Ascending aorta (tissue), 2 donors: Measurements from ENCODE around the gene GBE1. TPM values are rescaled to one million over a fixed set of nuclear protein-coding genes. Genes with fewer than 3 reads are reported as not detected.

ENCODE experiments used
- DNase-seq, 2 donors: peaks; one replicate each; pipeline ENCODE4 v3.0.0-alpha.2; 2019; ENCODE audit warnings: low spot score in 2 of 2
- H3K27ac ChIP-seq, 2 donors: fragments of 200-600 bp; sonication (generic); one replicate each; pipeline ENCODE4 v1.5.1; 2016 to 2017; ENCODE audit warnings: mild to moderate bottlenecking in 1 of 2
- H3K27me3 ChIP-seq: fragments of 200-600 bp; sonication (generic); one replicate; pipeline ENCODE4 v1.5.1; 2017
- H3K36me3 ChIP-seq, 2 donors: fragments of 200-600 bp; sonication (generic); one replicate each; pipeline ENCODE4 v1.5.1; 2016
- H3K4me1 ChIP-seq, 2 donors: fragments of 200-600 bp; sonication (generic); one replicate each; pipeline ENCODE4 v1.5.1; 2016 to 2017; ENCODE audit warnings: mild to moderate bottlenecking in 1 of 2
- H3K4me3 ChIP-seq, 2 donors: fragments of 200-600 bp; sonication (generic); one replicate each; pipeline ENCODE4 v1.5.1; 2016 to 2017; ENCODE audit warnings: mild to moderate bottlenecking in 1 of 2
- H3K9me3 ChIP-seq, 2 donors: fragments of 200-600 bp; sonication (generic); one replicate each; pipeline ENCODE4 v1.5.1; 2016
- intact Hi-C: fragments of 100-400 bp; cut with DNase I; formaldehyde crosslinking; loops from one replicate; pipeline ENCODE4 v1.15.1; 2023
- total RNA-seq: library from RNA; depleted of rRNA; stranded (reverse); fragments of >200 nt; gene quantifications from one replicate; pipeline ENCODE4 v1.1.0, GENCODE V29; 2016
- TF ChIP-seq, protein P1 (sequence below), 3 experiments: fragments of 200-600 bp in 2 of 3; fragments of 450-650 bp in 1 of 3; sonication (generic) in 2 of 3; IDR thresholded peaks; one replicate each; pipeline ENCODE4 v1.5.1; 2016 to 2019; ENCODE audit warnings: antibody characterized with exemption in 3 of 3, mild to moderate bottlenecking in 1 of 3, moderate library complexity in 1 of 3

Gene GBE1
- total RNA-seq, 1 donor from 2014 or later, result 20.8 TPM

DNA sequence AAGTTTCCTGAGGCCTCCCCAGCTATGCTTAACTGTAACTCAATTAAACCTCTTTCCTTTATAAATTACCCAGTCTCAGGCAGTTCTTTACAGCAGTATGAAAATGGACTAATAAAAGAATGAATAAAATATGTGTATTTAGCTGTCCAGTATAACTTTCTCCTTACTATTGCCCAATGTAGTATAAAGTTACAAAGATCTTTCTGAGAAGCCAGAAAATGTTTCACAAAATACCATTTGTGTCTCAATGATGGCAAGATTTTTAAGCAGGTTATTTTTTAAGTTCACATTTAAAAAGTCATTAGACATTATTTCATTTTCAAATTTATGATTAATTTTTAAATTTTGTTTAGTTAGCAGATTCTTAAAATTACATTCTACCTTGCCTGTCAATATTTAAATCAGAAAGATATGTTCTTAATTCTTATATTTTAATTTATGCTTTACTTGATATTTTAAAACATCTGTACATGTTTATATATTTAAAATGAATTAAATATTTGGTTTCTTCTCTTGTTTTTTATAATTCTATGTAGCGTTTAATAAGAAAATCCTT lies 189.2 kb downstream of the GBE1 start:
- intact Hi-C loops, result no loop called here
- TF ChIP-seq, protein P1, sequence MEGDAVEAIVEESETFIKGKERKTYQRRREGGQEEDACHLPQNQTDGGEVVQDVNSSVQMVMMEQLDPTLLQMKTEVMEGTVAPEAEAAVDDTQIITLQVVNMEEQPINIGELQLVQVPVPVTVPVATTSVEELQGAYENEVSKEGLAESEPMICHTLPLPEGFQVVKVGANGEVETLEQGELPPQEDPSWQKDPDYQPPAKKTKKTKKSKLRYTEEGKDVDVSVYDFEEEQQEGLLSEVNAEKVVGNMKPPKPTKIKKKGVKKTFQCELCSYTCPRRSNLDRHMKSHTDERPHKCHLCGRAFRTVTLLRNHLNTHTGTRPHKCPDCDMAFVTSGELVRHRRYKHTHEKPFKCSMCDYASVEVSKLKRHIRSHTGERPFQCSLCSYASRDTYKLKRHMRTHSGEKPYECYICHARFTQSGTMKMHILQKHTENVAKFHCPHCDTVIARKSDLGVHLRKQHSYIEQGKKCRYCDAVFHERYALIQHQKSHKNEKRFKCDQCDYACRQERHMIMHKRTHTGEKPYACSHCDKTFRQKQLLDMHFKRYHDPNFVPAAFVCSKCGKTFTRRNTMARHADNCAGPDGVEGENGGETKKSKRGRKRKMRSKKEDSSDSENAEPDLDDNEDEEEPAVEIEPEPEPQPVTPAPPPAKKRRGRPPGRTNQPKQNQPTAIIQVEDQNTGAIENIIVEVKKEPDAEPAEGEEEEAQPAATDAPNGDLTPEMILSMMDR (IDR thresholded peaks at IDR 0.05), result no peak
- no peaks in the 10 kb centered on the region for H3K4me1 ChIP-seq
- no peak overlapping the region for H3K4me3 ChIP-seq
- no peak overlapping the region for H3K27ac ChIP-seq
- no peaks in the 10 kb centered on the region for H3K27me3 ChIP-seq
- DNase-seq, result no peak
- peaks cover 0 to 4% of the 10 kb centered on the region in 2 donors for H3K36me3 ChIP-seq
- H3K9me3 ChIP-seq, result no peaks in the 10 kb centered on the region

DNA sequence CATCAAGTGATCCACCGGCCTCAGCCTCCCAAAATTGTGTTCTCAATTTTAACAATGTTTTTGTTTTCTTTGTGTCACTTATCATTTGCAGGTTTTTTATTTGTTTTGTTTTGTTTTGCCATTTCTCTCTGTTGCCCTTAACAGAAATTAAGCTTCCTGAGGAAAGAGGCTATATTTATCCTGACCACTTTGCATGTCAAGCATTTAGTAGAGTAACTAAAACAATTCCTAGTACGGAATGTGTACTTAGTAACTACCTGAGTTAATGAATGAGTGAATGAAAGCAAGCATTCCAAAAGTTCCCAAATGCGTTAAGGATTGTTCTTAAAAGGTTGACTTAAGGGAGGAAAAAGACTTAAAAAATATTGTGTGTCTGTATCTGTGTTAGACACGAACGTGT lies 193.1 kb downstream of the GBE1 start:
- H3K9me3 ChIP-seq, result no peaks in the 10 kb centered on the region
- no peak overlapping the region for H3K27ac ChIP-seq
- H3K4me3 ChIP-seq, result no peak overlapping the region
- no peaks in the 10 kb centered on the region for H3K27me3 ChIP-seq
- TF ChIP-seq, protein P1 (IDR thresholded peaks at IDR 0.05), result no peak
- intact Hi-C loops, result no loop called here
- H3K4me1 ChIP-seq, result no peaks in the 10 kb centered on the region
- peaks cover 0 to 18% of the 10 kb centered on the region in 2 donors for H3K36me3 ChIP-seq
- no peak for DNase-seq

DNA sequence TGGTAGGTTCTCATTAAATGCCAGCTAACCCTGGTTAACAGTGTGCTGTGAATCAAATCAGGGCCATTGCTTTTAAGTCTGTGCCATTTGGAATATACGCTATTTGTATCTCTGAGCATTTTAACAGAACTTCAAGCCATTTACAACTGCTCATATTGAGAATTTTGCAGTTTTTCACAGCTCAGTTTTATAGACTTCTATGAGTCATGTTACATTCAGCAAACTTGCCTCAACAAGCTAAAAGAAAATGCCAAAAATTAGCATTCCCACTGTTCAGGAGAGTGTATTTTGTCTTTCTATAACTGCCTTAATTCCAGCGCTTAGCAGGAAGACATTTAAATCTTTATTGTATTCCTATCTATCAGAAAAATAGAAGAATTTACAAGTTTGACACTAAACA lies 196.4 kb downstream of the GBE1 start:
- TF ChIP-seq, protein P1 (IDR thresholded peaks at IDR 0.05), result no peak
- Histone ChIP-seq H3K9me3 (no peaks in the 10 kb centered on the region), H3K4me3 (no peak overlapping the region), H3K36me3 (peaks cover 0 to 22% of the 10 kb centered on the region in 2 donors), H3K27me3 (no peaks in the 10 kb centered on the region), H3K27ac (no peak overlapping the region), H3K4me1 (no peaks in the 10 kb centered on the region)
- DNase-seq, result no peak
- intact Hi-C loops, result no loop called here

DNA sequence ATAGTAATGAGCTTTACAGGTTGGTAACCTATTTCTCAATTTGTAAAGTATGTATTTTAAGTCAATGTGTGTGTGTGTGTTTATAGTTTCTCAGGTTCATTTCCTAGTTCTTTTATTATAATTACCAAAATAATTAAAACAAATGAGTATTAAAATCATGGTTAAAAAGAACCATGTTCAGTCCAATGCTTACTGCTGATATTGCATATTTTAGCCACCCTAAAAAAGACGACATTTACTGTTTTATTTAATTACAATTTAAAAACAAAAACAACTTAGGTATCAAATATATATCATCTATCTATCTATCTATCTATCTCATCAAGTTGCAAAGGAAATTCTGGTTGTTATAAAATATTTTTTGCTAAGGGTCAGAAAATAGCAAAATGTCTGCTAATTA lies 203.3 kb downstream of the GBE1 start:
- TF ChIP-seq, protein P1 (IDR thresholded peaks at IDR 0.05), result no peak
- Histone ChIP-seq H3K4me3 (no peak overlapping the region), H3K27ac (no peak overlapping the region), H3K4me1 (peaks cover 0 to 7% of the 10 kb centered on the region in 2 donors), H3K27me3 (no peaks in the 10 kb centered on the region), H3K9me3 (no peaks in the 10 kb centered on the region), H3K36me3 (peaks cover 0 to 3% of the 10 kb centered on the region in 2 donors)
- intact Hi-C loops, result no loop called here
- no peak for DNase-seq

DNA sequence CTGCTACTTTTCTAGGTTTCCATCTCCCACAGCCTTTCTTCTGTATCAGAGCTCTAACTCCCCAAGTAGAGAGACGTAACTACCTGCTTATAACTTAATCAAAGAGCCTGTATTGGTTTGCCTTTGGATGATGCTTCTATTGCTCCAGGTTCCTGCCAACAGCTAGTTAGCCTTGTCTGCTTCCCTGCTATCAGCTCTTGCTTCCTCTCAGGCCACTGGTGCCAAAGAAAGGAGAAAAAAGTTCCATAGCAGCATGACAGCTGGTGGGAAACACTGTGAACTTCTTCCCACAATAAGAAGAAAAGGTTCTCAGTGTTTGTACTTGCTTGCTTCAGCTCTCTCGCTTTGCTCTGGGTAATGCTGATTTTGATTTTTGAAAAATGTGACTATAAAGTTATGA lies 206.6 kb downstream of the GBE1 start:
- H3K4me1 ChIP-seq, result peaks cover 0 to 18% of the 10 kb centered on the region in 2 donors
- TF ChIP-seq, protein P1 (IDR thresholded peaks at IDR 0.05), result no peak
- intact Hi-C loops, result no loop called here
- no peak for DNase-seq
- H3K36me3 ChIP-seq, result no peaks in the 10 kb centered on the region
- H3K4me3 ChIP-seq, result peak overlapping the region in 1 of 2 donors; percentile 20
- no peaks in the 10 kb centered on the region for H3K9me3 ChIP-seq
- no peaks in the 10 kb centered on the region for H3K27me3 ChIP-seq
- H3K27ac ChIP-seq, result peak overlapping the region; percentile 53 to 59

DNA sequence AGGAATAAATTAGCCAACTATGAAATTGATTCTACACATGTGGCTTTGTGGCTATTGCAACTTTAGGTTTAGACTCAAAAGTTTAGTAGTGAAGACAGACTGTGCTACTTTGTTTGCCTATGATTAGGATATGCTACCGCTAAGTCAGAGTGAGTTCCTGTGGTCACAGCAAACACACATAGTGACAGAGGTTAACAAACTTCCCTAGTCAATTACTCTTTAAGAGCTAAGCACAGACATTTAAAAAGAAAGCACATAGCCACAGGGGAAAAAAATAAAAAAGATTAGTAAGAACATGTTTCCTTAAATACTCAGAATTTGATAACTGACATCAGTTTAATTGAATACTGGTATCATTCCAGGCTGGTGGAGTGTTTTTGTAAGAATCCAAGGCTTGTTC lies 207.1 kb downstream of the GBE1 start:
- TF ChIP-seq, protein P1 (IDR thresholded peaks at IDR 0.05), result no peak
- no peaks in the 10 kb centered on the region for H3K27me3 ChIP-seq
- H3K9me3 ChIP-seq, result no peaks in the 10 kb centered on the region
- H3K4me1 ChIP-seq, result peaks cover 0 to 19% of the 10 kb centered on the region in 2 donors
- H3K4me3 ChIP-seq, result peak overlapping the region in 1 of 2 donors; percentile 20
- intact Hi-C loops, result no loop called here
- peak overlapping the region; percentile 53 to 59 for H3K27ac ChIP-seq
- no peaks in the 10 kb centered on the region for H3K36me3 ChIP-seq
- DNase-seq, result no peak
